Loucy (cell line): ENCODE data around the gene TMCC2.

ENCODE experiments used
- H2AFZ ChIP-seq: fragments of 200-600 bp; sonication (generic); 2 replicates; pipeline ENCODE4 v1.6.0; 2016; ENCODE audit warnings: antibody characterized with exemption, mild to moderate bottlenecking, low read length, moderate library complexity
- H3F3A ChIP-seq: fragments of 200-600 bp; 2 replicates; pipeline ENCODE4 v1.6.0; 2016; ENCODE audit warnings: antibody characterized with exemption, low read depth, mild to moderate bottlenecking
- H3K27me3 ChIP-seq: fragments of 200-600 bp; sonication (generic); 2 replicates; pipeline ENCODE4 v1.6.1; 2014; ENCODE audit warnings: low read length, mild to moderate bottlenecking; ENCODE audit not compliant: insufficient read depth, poor library complexity, severe bottlenecking
- H3K36me3 ChIP-seq: fragments of 200-600 bp; sonication (generic); 2 replicates; pipeline ENCODE4 v1.6.1; 2016; ENCODE audit warnings: low read length; ENCODE audit not compliant: insufficient read depth
- H3K4me1 ChIP-seq: fragments of 200-600 bp; sonication (generic); 2 replicates; pipeline ENCODE4 v1.5.1; 2014; ENCODE audit warnings: low read length, mild to moderate bottlenecking; ENCODE audit not compliant: insufficient read depth, poor library complexity, severe bottlenecking
- H3K4me2 ChIP-seq: fragments of 200-600 bp; sonication (generic); 2 replicates; pipeline ENCODE4 v1.6.0; 2014; ENCODE audit warnings: antibody characterized with exemption, low read length, low read depth, mild to moderate bottlenecking; ENCODE audit not compliant: poor library complexity, severe bottlenecking
- H3K4me3 ChIP-seq: fragments of 200-600 bp; sonication (generic); 2 replicates; pipeline ENCODE4 v1.5.1; 2014; ENCODE audit warnings: low read length, mild to moderate bottlenecking, mixed read lengths; ENCODE audit not compliant: poor library complexity, severe bottlenecking
- H3K79me2 ChIP-seq: fragments of 200-600 bp; sonication (generic); 2 replicates; pipeline ENCODE4 v1.6.1; 2014; ENCODE audit warnings: low read length; ENCODE audit not compliant: insufficient read depth
- H3K9ac ChIP-seq: fragments of 200-600 bp; sonication (generic); 2 replicates; pipeline ENCODE4 v1.6.0; 2014; ENCODE audit warnings: mild to moderate bottlenecking, low read depth, low read length, moderate library complexity; ENCODE audit not compliant: poor library complexity, severe bottlenecking
- H3K9me2 ChIP-seq: fragments of 200-600 bp; sonication (generic); replicated peaks from 2 replicates; pipeline ENCODE4 v1.6.1; 2016; ENCODE audit warnings: low read depth, low read length, mixed read lengths
- H3K9me3 ChIP-seq: fragments of 200-600 bp; sonication (generic); 2 replicates; pipeline ENCODE4 v1.6.1; 2014; ENCODE audit warnings: mild to moderate bottlenecking, antibody characterized with exemption, low read length, low read depth; ENCODE audit not compliant: insufficient read depth
- H4K20me1 ChIP-seq: fragments of 200-600 bp; sonication (generic); 2 replicates; pipeline ENCODE4 v1.6.0; 2014; ENCODE audit warnings: antibody characterized with exemption, low read length, mild to moderate bottlenecking; ENCODE audit not compliant: insufficient read depth, poor library complexity, severe bottlenecking
- CTCF ChIP-seq: fragments of 200-600 bp; sonication (generic); conservative IDR thresholded peaks from 2 replicates; pipeline ENCODE4 v1.5.1; 2014; ENCODE audit warnings: mild to moderate bottlenecking, antibody characterized with exemption, low read length
- EZH2phosphoT487 ChIP-seq: fragments of 200-600 bp; IDR thresholded peaks from 2 replicates; pipeline ENCODE4 v1.6.1; 2018; ENCODE audit warnings: antibody characterized with exemption, mild to moderate bottlenecking, moderate library complexity, borderline replicate concordance

TMCC2 gene

GRCh38 chr1:205268846-205269680 is 41.3 kb downstream of the TMCC2 start:
- no peaks in the 10 kb centered on the region for H3K79me2 ChIP-seq
- H3F3A ChIP-seq, result no peaks in the 10 kb centered on the region
- H4K20me1 ChIP-seq, result no peaks in the 10 kb centered on the region
- no peak overlapping the region for H3K4me2 ChIP-seq
- H3K9me2 ChIP-seq, result no peaks in the 10 kb centered on the region
- H3K36me3 ChIP-seq, result no peaks in the 10 kb centered on the region
- H3K4me1 ChIP-seq, result peaks cover 17% of the 10 kb centered on the region
- no peaks in the 10 kb centered on the region for H3K9me3 ChIP-seq
- no peak overlapping the region for H2AFZ ChIP-seq
- no peaks in the 10 kb centered on the region for H3K27me3 ChIP-seq
- no peak for TF ChIP-seq CTCF
- TF ChIP-seq EZH2phosphoT487, result no peak
- no peak overlapping the region for H3K9ac ChIP-seq
- H3K4me3 ChIP-seq, result no peak overlapping the region

GRCh38 chr1:205269711-205270110 is 42.0 kb downstream of the TMCC2 start:
- no peak overlapping the region for H3K4me2 ChIP-seq
- TF ChIP-seq EZH2phosphoT487 (no peak), CTCF (no peak)
- H3K9me2 ChIP-seq, result no peaks in the 10 kb centered on the region
- H3K4me1 ChIP-seq, result peaks cover 17% of the 10 kb centered on the region
- H3K36me3 ChIP-seq, result no peaks in the 10 kb centered on the region
- H3K79me2 ChIP-seq, result no peaks in the 10 kb centered on the region
- no peak overlapping the region for H2AFZ ChIP-seq
- H3K4me3 ChIP-seq, result no peak overlapping the region
- H3K9me3 ChIP-seq, result no peaks in the 10 kb centered on the region
- H4K20me1 ChIP-seq, result no peaks in the 10 kb centered on the region
- H3K27me3 ChIP-seq, result no peaks in the 10 kb centered on the region
- H3K9ac ChIP-seq, result no peak overlapping the region
- no peaks in the 10 kb centered on the region for H3F3A ChIP-seq

GRCh38 chr1:205270271-205270670 is 42.5 kb downstream of the TMCC2 start:
- Histone ChIP-seq H3K9me3 (no peaks in the 10 kb centered on the region), H3F3A (no peaks in the 10 kb centered on the region), H3K4me1 (peaks cover 17% of the 10 kb centered on the region), H3K27me3 (no peaks in the 10 kb centered on the region), H3K9ac (no peak overlapping the region), H3K4me2 (no peak overlapping the region), H3K36me3 (no peaks in the 10 kb centered on the region), H4K20me1 (no peaks in the 10 kb centered on the region), H3K9me2 (no peaks in the 10 kb centered on the region), H3K79me2 (no peaks in the 10 kb centered on the region), H3K4me3 (no peak overlapping the region), H2AFZ (no peak overlapping the region)
- no peak for TF ChIP-seq EZH2phosphoT487
- no peak for TF ChIP-seq CTCF
